Stimulated activated CD8-positive, alpha-beta memory T cell treated with anti-CD3 and anti-CD28 coated beads, Interleukin-12 subunit alpha, Interleukin-12 subunit beta, amount 100 ng/mL, for 1 hour (primary cell): ENCODE results near the gene MAP6.

Experiments
- DNase-seq: peaks from one replicate; pipeline ENCODE4 v3.0.0-alpha.2; 2020; ENCODE audit warnings: low read depth

The MAP6 gene

DNA sequence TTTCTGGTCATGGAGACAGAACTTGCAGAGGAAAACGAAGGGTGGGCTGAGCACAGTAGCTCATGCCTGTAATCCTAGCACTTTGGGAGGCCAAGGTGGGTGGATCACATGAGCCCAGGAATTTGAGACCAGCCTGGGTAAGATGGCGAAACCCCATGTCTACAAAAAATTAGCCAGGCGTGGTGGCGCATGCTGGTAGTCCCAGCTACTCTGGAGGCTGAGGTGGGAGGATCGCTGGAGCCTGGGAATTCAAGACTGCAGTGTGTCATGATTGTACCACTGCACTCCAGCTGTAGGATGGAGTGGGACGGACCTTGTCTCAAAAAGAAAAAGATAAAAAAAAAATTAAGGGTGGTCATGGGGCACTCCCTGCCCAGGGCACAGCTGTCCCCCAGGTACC lies 100.9 kb downstream of the MAP6 start:
- no peak for DNase-seq

DNA sequence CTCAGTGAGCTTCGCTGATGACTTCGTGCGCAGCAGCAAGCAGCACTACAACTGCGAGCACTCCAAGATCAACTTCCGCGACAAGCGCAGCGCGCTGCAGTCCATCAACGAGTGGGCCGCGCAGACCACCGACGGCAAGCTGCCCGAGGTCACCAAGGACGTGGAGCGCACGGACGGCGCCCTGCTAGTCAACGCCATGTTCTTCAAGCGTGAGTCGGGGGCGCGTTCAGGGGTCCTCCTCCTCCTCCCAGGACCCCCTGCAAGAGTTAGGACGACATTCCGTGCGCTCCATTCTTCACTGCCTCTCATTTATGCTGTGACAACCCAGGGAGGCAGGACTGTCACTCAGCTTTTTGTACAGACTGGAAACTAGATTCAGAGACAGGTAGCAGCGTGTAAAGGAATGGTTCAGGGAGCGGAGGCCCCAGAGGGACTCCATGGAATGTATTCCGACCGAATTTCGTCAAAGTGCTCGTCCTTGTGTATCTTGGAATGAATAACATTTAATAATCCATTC lies 102.0 kb downstream of the MAP6 start:
- no peak for DNase-seq

DNA sequence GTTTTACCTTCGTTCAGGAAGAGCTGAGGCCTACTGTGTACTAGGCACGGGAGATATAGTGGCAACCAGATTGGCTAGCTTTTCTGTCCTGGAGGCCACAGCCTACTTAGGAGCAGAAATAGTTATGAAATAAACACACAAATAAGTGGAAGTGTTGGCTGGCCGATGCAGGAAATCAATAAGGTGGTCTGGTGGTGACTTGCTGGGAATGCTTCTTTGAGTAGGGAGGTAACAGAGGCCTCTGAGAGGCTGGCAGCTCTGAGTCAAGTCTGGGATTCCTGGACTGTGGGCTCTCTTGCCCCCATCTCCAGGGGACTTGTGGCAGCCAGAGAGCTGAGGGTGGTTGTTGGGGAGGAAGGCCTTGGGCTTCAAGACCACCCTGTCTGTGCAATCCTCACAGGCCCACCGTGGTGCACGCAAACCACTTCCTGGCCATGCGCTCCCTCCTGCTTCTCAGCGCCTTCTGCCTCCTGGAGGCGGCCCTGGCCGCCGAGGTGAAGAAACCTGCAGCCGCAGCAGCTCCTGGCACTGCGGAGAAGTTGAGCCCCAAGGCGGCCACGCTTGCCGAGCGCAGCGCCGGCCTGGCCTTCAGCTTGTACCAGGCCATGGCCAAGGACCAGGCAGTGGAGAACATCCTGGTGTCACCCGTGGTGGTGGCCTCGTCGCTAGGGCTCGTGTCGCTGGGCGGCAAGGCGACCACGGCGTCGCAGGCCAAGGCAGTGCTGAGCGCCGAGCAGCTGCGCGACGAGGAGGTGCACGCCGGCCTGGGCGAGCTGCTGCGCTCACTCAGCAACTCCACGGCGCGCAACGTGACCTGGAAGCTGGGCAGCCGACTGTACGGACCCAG lies 102.7 kb downstream of the MAP6 start:
- no peak for DNase-seq

DNA sequence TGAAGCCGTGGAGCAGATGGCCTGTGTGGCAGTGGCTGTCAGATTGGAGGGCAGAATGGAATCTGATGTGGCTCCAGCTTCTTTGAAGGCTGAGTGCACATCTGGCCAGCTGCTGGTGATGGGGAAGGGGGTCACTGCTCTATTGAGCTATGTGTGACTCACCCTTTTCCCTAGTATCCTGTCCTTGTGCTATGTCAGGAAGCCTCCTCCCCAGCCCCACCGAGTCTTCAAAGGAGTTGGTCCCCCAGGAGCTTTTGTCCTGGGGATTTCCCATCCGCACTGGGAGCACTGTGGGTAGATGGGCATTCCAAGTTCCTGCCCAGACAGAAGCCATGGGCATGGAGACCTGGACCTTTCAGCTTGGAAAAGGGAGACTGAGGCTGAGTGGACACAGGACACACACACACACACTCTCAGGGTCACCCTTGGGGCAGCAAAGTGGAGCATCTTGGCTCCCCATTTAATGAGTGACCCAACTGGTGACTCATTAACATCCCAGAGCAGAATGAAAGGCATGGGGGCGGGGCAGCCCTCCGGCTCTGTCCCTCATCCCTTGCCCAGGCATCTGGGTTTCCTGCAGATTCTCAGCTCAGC lies 103.5 kb downstream of the MAP6 start:
- no peak for DNase-seq

DNA sequence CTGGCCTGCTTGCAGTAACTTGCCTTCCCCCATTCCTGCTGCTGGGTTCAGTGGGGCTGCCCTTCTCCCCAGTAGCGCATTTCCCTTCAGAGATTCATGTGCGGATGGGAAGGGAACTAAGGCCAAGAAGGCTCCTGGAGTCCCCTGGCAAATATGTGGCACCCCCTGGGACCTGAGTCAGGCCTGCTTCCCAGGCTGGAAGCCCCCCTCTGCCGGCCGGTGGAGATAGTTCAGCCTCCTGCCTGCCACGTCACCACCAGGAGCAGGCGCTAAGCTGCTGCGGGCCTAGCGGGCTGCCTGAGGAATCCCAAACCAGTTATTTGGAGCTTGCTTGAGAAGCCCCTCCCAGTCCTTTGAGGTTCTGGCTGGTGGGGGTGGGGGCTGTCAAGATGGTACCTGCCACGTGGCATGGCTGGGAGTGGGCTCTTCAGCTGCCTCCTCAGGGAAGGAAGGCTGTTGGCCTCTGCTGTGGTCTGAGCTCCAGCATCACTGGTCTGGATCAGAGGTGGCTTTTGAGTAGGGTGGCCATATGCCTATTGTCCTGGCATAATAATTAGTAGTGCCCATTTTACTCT lies 104.8 kb downstream of the MAP6 start:
- DNase-seq = no peak

DNA sequence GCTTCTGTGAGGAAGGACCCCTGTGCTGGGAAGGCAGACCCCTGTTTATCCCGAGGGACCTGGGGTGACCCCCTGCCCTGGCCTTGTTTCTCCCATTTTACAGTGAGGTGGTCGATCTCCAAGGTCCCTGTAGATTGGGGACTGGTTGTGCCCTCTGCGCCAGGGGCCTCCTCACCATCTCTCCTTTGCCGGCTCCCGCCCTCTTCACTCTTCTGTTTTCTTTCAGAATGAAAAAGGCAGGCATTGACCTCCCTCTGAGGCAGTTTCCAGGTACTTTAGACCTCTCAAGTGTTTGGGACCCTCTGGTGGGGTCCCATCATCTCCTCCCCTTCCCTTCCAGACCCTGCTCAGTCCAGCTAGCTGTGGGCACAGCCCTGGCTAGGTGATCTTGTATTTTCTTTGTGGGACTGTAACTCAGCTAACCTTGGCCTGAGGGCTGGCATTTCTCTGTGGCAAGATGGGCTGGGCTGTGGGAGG lies 105.3 kb downstream of the MAP6 start:
- DNase-seq = no peak

DNA sequence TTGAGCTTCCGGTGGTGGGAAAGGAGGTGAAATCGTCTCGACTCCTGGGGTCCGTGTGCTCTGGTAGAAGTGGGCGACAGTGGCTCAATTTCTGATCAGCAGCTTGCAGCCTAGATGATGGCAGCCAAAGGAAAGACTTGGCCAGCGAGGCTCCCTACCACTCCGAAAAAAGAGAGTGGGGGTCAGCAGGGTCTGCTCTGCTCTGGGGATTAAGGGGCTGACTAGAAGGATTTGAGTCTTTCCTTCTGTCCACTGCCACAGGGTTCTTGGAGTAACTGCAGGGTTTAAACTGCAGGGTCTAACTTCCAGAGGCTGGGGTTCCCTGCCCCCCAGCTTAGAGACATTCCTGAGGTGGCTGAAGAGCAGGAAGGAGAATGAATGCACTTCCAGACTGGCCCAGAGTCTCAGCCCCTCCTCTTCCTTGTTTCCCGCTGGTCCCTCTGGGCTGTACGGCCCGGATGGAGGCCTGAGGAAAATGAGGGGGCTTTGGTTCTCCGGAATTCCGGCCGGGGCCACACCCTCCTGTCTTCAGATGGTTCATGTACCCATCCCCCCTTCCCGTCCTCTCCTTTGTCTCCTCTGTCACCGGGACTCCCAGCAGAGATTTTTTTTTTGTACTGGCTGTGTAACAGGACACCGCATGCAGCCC lies 105.9 kb downstream of the MAP6 start:
- no peak for DNase-seq

DNA sequence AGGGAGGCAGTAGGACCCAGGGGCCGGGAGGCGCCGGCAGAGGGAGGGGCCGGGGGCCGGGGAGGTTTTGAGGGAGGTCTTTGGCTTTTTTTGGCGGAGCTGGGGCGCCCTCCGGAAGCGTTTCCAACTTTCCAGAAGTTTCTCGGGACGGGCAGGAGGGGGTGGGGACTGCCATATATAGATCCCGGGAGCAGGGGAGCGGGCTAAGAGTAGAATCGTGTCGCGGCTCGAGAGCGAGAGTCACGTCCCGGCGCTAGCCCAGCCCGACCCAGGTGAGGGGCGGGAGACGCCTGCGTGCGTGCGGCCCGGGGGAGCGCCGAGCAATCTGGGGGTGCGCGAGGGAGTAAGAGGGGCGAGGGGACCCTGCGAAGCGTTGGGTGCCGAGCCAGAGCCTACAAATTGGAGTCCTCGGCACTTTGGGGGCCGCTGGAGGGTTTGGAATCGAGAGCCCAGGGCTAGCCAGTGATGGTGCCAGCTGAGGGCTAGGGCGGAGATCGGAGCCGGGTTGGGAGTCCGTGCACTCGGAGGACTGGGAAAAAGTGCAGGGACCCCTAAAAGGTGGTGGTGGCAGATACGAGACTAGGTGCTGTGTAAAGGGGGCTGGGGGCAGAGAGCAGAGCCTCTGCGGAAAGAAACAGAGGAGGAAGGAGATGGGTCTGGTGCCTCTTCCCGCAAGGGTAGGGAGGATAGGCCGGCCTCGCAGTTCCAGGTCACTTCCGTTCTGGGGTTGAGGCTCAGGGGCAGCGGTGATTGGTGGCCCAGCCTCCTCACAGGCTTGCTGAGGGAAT lies 106.6 kb downstream of the MAP6 start, which contains the start of gene SERPINH1:
SERPINH1 (plus strand) TSS at position 206 of the 788 bp plus-strand sequence. CDS start 4,097 bp downstream, outside the sequence.
- peak; percentile 22 for DNase-seq

DNA sequence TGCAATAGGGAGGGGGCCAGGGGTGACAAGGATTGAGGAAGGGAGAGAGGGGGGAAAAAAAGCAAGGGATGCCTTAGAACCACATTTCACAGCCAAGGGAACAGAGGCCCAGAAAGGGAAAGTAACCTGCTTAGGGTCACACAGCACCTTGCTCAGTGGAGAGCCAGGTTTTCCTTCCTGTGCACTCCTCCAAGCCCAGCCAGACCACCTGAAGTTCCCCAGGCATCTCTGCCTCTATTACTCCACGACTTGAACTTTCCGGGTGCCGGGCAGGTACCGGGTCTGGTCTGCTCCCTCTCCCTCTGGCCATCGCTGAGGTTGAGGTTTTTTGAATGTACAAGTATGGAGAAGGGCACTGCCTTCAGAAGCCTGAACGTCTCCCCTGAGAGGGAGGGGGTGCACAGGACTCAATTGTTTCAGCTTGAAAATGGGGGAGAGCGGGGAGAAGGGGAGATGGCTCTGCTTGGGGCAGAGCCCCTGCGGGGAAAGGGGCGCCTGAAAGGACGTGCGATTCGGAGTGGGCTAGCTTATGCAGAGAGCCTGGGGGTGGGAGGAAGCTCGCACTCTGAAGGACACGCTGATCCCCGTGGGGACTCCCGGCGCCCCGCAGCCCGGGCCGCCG lies 107.3 kb downstream of the MAP6 start:
- DNase-seq = no peak

DNA sequence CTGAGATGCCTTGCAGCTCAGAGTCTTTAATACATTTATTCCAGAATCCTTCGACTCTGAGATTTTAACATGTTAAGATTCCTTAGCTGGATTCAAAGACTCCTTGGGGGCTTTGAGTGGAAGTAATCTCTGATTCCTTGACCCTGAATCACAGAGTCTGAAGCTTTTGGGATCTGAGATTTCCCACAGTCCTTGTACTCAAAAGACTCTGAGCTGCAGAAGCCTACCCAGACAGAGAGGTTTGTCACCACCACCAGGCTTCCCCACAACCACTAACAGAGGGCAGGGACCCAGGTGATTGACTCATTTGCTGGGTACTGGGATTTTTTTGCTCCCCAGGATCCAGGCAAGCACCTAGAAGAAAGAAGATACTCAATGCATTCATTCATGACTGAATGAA lies 108.2 kb downstream of the MAP6 start:
- DNase-seq = no peak

DNA sequence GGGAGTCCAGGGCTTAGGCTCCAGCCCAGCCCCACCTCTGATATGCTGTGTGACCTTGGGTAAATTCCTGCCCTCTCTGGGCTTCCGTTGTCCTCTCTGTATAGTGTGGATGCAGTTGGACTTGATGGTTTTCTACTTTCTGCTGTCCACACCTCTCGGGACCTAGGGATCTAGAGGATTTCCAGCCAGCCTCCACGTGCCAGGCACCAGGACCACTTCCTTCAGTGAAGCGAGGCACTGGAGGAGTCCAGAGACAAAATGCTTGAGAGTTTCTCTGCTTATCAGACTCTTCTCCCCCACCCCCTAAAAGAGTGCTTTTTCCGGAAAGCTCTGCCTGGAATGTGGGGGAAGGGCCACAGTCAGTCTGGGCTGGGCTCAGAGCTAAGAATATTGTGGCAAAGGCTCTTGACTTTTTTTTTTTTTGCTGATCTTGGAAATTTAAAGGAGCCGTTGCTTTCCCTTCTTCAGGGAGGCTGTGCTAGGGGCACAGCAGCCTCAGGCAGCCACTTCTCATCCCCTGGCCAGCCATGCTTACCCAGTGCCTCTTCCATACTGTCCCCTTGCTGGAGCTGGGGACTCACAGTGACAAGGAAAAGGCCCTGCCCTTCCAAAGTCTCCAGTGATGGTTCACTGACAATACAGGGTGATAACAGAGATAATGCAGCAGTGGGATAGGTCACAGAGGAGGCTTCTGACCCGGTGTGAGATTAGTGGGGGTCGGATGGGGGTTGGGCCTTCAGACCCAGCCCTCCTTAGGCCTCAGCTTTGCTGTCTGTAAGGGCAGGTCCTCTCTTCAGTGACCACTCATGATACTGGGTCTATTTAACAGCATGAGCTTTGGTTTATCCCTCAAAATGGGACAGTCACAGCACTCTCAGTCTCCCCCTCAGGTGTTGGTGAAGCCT lies 109.6 kb downstream of the MAP6 start:
- DNase-seq = no peak

DNA sequence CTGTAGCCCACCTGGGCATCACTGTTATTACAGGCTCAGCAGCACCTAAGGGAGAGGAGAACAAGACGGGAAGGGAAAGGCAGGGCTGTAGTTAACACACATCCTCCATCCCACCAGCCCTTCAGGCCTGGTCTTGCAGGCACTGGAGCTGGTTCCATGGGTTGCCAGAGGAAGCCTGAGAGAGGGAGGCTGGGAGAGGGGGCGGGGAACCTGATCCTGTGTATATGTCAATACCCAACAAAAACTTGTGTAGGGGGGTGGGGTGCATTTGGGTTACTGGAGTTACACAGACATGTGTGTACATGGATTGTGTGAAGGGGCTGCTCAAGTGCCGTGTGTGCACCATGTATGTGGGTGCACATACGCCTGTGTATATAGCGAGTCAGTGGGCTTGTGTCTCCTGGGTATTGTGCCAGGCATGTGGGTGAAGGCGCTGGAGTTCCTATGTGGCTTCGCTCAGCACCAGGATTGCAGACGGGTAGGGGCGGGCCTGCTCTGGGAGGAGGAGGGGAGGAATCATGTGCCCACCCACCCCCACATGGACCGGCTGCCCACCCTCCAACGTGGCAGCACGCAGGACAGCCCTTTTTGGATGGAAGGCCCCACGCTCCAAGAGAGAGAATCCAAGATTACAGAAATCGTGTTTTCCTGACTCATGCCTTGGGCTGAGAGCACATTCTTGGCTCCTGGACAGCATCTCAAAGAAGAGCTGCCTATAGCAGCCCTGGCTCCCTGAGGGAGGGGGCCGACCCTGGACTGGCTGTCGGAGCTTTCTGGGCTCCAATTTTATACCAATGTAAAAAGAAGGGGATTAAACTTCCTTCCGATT lies 111.0 kb downstream of the MAP6 start:
- no peak for DNase-seq

DNA sequence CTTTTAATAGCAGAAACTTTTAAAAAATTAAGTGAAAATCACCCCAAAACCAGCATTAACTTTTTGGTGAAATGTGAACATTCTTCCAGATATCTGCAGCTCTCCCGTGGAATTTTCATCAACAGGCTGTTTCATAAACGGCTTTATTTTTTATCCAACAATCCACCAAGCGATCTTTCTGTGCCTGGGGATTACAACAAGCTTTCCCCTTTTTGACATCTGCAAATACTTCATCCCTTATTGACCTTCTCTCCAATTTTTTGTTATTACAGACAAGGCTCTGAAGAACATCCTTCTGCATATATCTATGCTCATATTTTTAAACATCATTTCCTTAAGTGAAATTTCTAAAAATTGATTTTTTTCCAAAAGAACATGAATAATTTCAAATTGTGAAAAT lies 112.6 kb downstream of the MAP6 start:
- no peak for DNase-seq

DNA sequence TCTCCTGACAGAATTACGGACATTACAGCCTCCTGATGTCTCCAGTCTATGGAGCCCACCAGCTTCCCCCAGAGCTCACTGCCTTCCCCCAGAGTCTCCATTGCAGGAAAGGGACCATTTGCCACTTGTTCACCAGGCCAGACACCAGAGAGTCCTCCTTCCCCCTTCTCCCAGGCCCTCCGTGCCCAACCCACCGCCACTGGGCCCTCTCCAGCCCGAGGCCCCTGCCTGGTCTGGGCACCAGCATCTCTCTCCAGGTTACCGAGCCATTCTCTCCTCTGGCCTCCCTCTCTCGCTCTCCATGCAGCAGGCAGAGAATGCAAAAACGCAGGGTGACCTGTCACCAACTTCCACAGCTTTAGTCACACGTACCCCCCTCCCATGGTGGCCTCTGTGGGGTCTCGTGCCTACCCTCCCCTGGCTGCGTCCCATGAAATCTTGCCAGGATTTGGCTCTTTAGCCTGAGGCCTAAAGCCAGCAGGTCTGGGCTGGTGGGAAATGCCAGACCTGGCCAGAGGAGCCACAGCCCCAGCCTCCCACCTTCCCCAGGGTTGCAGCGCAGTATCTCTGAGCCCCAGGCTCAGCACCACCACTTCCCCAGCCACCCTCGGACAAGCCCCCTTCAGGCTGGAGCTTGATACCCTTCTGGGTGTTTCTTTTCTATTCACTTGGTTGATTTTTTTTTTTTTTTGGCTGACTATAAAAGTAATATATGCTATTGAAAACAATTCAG lies 113.6 kb downstream of the MAP6 start:
- no peak for DNase-seq

DNA sequence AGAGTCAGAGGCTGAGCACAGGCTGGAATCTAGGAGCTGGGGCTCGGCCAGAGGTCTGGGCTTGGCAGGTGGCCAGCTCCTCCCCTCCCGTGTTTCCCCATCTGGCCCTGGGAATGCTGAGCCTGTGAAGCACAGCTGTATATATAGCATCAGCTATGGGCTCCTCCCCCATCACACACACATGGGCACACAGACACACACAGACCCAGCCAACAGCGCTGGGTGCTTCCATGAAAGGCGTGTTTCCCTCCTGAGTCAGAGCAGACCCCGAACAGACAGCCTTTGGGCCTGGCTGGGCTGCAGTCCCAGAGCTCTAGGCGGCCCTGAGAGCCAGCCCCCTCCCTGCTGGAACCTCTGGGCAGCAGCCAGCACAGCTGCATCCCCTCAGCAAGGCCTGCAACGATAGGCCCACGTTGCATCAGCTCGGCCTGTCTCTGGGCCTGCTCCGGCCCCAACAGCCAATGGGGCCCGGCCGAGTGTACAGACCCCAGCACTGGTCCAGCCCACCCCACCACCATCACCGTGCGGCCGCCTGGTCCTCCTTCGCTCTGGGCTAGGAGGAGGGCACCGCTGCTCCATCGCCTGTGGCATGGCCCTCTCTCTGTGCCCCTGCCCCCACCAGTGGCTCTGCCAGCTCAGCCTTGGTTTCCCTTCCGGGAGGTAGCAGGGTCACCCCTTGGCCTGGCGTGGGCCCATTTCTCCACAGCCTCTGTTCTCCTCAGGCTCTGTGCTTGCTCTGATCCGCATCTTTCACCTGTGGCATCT lies 114.4 kb downstream of the MAP6 start:
- no peak for DNase-seq

DNA sequence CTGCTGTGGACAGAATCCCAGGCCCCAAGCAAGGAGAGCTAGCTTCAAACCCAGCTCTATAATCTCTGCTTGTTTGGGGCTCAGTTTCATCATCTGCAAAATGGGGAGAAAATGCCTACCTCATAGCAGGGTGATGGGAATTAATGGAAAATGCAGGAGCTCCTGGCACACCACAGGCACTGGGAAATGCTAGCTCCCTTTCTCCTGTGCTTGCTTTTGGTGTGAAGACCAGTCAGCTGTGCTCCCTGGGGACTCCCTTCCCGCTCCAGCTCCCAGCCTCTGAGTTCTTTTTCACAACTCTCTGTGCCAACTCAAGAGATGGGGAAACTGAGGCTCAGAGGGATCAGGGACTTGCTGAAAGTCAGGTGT lies 115.0 kb downstream of the MAP6 start:
- DNase-seq = no peak

DNA sequence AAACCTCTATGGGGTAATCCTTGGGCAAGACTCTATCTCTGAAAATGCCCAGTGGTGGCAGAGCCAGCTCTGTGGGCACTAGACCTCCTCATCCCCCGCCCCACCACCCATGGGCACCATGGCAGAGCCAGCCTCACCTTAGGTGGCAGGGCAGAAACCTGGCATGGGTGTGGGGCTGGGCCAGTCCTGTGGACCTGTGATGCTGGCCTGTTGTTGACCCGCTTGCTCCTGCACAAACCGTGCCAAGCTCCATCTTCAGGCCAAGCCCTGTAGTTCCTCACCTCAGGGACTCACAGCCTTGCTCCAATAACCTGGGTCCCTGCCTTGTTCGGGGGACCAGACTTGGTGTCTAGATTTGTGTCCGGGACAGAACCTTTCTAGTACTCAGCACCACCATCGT lies 115.7 kb downstream of the MAP6 start:
- no peak for DNase-seq
